ENCODE results near the gene GRM3. TPM values are rescaled to one million over a fixed set of nuclear protein-coding genes. Genes with fewer than 3 reads are reported as not detected.
A peak's percentile ranks its signal among the peaks of the same experiment; 100 is the strongest.

GRM3 gene
- polyA plus RNA-seq, 1 of the 3 experiments (the other 2 are of a cell fraction): not detected

DNA sequence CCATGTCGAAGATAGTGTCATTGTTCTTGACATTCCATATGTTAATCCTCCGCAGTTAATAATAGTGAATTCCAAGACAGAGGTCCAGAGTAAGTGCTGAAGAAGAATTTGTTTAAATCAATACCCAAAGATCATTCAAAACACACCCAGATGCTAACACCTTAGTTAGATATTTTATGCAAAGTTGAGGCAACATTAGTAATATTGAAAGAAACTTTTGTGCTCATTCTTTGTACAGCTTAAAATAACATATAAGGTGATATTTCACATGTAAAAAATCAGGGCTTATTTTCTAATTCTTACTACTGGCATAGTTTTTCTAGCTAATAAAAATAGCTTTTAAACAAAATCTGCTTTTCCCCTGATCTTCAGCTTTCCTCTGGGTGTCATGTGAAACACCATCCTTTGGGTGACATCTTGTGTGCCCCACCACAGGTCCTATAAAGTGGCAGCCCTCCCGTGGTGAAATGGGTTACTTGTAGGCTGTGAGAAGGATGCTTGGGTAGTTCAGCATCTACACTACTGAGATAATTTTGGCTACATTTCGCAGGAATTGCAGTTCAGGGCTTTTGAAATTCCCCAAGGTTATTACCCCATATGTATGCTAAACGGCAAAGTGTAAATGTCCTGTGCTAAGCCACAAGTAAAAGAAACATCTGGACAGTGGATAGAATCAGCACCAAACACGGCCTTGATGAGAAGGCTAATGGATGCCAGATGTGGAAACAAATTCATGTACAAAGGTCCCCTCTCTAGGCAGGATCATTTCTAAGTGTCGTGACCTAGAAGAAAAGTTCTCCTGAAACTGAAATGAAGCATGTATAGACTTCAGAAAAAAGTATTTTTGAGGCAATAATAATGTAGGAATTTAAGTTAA lies 105.4 kb downstream of the GRM3 start (continued):
- peak in 1 of 2 experiments; percentile 26; a peak in 1 of 4 replicates for TF ChIP-seq EP300 (IDR thresholded peaks at IDR 0.05; ENCODE audit: borderline replicate concordance in 1 of 2, low read depth in 1 of 2, low read length in 1 of 2)

DNA sequence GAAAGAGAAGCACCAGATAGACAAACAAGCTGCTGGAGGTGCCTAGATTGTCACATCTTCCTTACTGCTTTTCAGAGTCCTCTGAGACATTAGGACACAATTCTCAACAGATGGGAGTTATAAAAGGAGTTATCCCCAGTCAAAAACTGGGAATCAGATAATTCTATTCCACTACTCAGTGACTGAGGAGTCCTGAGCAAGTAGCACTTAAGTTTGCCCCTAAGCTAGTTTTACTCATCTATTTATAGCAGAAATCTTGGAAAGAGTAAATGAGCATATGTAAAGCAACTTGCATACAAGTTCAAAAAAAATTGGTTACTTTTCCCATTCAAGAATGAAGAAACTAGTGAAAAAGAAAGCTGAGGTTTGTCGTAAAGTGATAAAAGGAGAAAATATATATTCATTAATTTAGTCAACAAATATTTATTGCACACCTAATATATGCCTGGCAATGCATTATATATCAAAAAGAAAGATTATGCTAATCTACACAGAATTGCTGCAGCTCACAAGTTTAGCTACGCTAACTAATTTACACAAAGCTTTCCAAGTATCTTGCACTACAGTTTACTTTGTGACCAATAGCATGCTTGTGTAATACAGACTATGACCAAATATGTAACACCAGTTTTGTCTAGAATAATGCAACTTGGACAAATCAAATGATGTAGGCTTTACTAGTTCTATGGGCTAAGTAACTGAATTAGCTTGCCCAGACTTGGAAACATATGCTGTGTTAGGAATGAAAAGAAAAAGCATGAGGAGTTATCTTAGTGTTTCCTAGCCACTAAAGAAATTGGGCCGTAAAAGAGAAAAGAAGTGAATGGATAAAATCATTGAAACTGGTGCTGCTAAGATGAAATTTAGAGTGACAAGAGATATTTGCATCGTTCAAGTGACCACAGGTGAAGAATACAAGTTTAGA lies 106.3 kb downstream of the GRM3 start:
- Histone ChIP-seq H3K36me3 (replicated peaks in 1 of 2; ENCODE audit: control insufficient read depth in 1 of 2, insufficient read depth in 2 of 2, low read length in 1 of 2) (no peaks in the 10 kb centered on the region), H3K79me2 (ENCODE audit: insufficient read depth) (no peaks in the 10 kb centered on the region), H3K9me3 (no peaks in the 10 kb centered on the region), H3F3A (replicated peaks; ENCODE audit: insufficient read depth) (no peaks in the 10 kb centered on the region), H2AFZ (ENCODE audit: low read depth) (no peak overlapping the region), H3K27me3 (ENCODE audit: insufficient read depth) (no peaks in the 10 kb centered on the region), H3K27ac (ENCODE audit: low read depth in 2 of 2, low read length in 1 of 2) (no peak overlapping the region), H3K4me2 (no peak overlapping the region), H3K9ac (no peak overlapping the region), H4K20me1 (ENCODE audit: insufficient read depth) (no peaks in the 10 kb centered on the region), H3K4me1 (ENCODE audit: control insufficient read depth in 1 of 2, insufficient read depth in 2 of 2, low read depth in 1 of 2, low read length in 1 of 2) (peaks cover 0 to 8% of the 10 kb centered on the region in 2 experiments; a peak in 2 of 4 replicates), H3K4me3 (ENCODE audit: low read depth in 2 of 2, low read length in 1 of 2) (no peak overlapping the region), H3K9me2 (no peaks in the 10 kb centered on the region; the same call in 1 of the 2 replicates)
- no peak for DNase-seq
- TF ChIP-seq FOSL2 (IDR thresholded peaks at IDR 0.05; ENCODE audit: borderline replicate concordance, low read depth): no peak
- no peak for TF ChIP-seq NFIC (IDR thresholded peaks at IDR 0.05; ENCODE audit: borderline replicate concordance)
- no peak for TF ChIP-seq RFX5 (IDR thresholded peaks at IDR 0.05; ENCODE audit: low read length)
- TF ChIP-seq TAF1 (IDR thresholded peaks at IDR 0.05; ENCODE audit: borderline replicate concordance, low read depth, low read length): no peak
- no peak for TF ChIP-seq YY1 (IDR thresholded peaks at IDR 0.05; ENCODE audit: low read depth)
- no peak for TF ChIP-seq RAD21 (IDR thresholded peaks at IDR 0.05; ENCODE audit: low read length)
- no peak for TF ChIP-seq MEF2A (IDR thresholded peaks at IDR 0.05; ENCODE audit: borderline replicate concordance, low read depth)
- TF ChIP-seq, protein P1, sequence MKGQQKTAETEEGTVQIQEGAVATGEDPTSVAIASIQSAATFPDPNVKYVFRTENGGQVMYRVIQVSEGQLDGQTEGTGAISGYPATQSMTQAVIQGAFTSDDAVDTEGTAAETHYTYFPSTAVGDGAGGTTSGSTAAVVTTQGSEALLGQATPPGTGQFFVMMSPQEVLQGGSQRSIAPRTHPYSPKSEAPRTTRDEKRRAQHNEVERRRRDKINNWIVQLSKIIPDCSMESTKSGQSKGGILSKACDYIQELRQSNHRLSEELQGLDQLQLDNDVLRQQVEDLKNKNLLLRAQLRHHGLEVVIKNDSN (IDR thresholded peaks at IDR 0.05; ENCODE audit: borderline replicate concordance, low read depth): no peak
- TF ChIP-seq SMC3 (IDR thresholded peaks at IDR 0.05; ENCODE audit: low read depth, low read length): no peak
- TF ChIP-seq, protein P2, sequence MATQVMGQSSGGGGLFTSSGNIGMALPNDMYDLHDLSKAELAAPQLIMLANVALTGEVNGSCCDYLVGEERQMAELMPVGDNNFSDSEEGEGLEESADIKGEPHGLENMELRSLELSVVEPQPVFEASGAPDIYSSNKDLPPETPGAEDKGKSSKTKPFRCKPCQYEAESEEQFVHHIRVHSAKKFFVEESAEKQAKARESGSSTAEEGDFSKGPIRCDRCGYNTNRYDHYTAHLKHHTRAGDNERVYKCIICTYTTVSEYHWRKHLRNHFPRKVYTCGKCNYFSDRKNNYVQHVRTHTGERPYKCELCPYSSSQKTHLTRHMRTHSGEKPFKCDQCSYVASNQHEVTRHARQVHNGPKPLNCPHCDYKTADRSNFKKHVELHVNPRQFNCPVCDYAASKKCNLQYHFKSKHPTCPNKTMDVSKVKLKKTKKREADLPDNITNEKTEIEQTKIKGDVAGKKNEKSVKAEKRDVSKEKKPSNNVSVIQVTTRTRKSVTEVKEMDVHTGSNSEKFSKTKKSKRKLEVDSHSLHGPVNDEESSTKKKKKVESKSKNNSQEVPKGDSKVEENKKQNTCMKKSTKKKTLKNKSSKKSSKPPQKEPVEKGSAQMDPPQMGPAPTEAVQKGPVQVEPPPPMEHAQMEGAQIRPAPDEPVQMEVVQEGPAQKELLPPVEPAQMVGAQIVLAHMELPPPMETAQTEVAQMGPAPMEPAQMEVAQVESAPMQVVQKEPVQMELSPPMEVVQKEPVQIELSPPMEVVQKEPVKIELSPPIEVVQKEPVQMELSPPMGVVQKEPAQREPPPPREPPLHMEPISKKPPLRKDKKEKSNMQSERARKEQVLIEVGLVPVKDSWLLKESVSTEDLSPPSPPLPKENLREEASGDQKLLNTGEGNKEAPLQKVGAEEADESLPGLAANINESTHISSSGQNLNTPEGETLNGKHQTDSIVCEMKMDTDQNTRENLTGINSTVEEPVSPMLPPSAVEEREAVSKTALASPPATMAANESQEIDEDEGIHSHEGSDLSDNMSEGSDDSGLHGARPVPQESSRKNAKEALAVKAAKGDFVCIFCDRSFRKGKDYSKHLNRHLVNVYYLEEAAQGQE (IDR thresholded peaks at IDR 0.05; ENCODE audit: low read depth, low read length): no peak
- no peak for TF ChIP-seq EZH2phosphoT487 (IDR thresholded peaks at IDR 0.05; ENCODE audit: borderline replicate concordance, low read depth)
- TF ChIP-seq GABPA (IDR thresholded peaks at IDR 0.05; ENCODE audit: low read depth): no peak
- TF ChIP-seq TCF12 (IDR thresholded peaks at IDR 0.05): no peak
- TF ChIP-seq JUND (IDR thresholded peaks at IDR 0.05): no peak
- no peak for TF ChIP-seq RXRA (IDR thresholded peaks at IDR 0.05; ENCODE audit: borderline replicate concordance, low read depth)
- TF ChIP-seq RCOR1 (IDR thresholded peaks at IDR 0.05; ENCODE audit: low read length): no peak
- no peak for TF ChIP-seq ELF1 (IDR thresholded peaks at IDR 0.05)
- TF ChIP-seq, protein P3, sequence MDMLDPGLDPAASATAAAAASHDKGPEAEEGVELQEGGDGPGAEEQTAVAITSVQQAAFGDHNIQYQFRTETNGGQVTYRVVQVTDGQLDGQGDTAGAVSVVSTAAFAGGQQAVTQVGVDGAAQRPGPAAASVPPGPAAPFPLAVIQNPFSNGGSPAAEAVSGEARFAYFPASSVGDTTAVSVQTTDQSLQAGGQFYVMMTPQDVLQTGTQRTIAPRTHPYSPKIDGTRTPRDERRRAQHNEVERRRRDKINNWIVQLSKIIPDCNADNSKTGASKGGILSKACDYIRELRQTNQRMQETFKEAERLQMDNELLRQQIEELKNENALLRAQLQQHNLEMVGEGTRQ (IDR thresholded peaks at IDR 0.05; ENCODE audit: borderline replicate concordance, low read depth, low read length): no peak
- WGBS (ENCODE audit: low lambda C conversion rate): 45% methylated on average over 4 of the region's 4 CpGs
- POLR2A ChIA-PET: interaction anchor here (0.6 kb wide), 1 partner anchor 45 kb away, joined by 3 read pairs; no protein-coding TSS in a partner anchor
- CTCF ChIA-PET: interaction anchor here (0.7 to 4.9 kb wide), 4 partner anchors 11 to 1203 kb away, joined by 3 to 23 read pairs (median 4); no protein-coding TSS in a partner anchor

Data from SK-N-SH (cell line).